GM19240 (cell line): ENCODE data around the gene RIN1.
"Not testable (repeated sequence)": the region's sequence is repeated elsewhere in the genome, so short reads cannot be mapped to it uniquely, and the experiment has no call there.

Experiments used
- DNase-seq: peaks from one replicate; pipeline ENCODE4 v3.0.0; 2011; ENCODE audit warnings: low spot score; ENCODE audit not compliant: insufficient read length

The RIN1 gene

GRCh38 chr11:66336234-66337102 is at the start of gene RIN1:
Gene RIN1, minus strand, starts transcription at chr11:66336434. Its CDS starts 32 bp downstream, at chr11:66336402.
- DNase-seq = peak; percentile 63

- DNase-seq = not testable (repeated sequence)
Observed at GRCh38 chr11:66384316-66384715, 48.1 kb upstream of the RIN1 start.

GRCh38 chr11:66380264-66380663 is 44.0 kb upstream of the RIN1 start:
- DNase-seq = not testable (repeated sequence)

- DNase-seq = not testable (repeated sequence)
Observed at GRCh38 chr11:66373690-66374287, 37.6 kb upstream of the RIN1 start.

GRCh38 chr11:66373265-66373664 is 37.0 kb upstream of the RIN1 start:
- no peak for DNase-seq

- DNase-seq = no peak
Observed at GRCh38 chr11:66371627-66372415, 35.6 kb upstream of the RIN1 start, which contains the start of gene SLC29A2. Gene SLC29A2, minus strand, starts transcription at chr11:66371760. Its CDS starts 169 bp downstream, at chr11:66371591.

GRCh38 chr11:66369073-66369894 is 33.0 kb upstream of the RIN1 start:
- DNase-seq = no peak

- no peak for DNase-seq
Observed at GRCh38 chr11:66368484-66368883, 32.2 kb upstream of the RIN1 start.

GRCh38 chr11:66367561-66368312 is 31.5 kb upstream of the RIN1 start:
- no peak for DNase-seq

GRCh38 chr11:66366844-66367477 is 30.7 kb upstream of the RIN1 start:
- no peak for DNase-seq

GRCh38 chr11:66365711-66366619 is 29.7 kb upstream of the RIN1 start:
- no peak for DNase-seq

- DNase-seq = no peak
Observed at GRCh38 chr11:66365166-66365565, 28.9 kb upstream of the RIN1 start.

GRCh38 chr11:66363805-66364535 is 27.7 kb upstream of the RIN1 start:
- peak; percentile 41 for DNase-seq

GRCh38 chr11:66363187-66363601 is 27.0 kb upstream of the RIN1 start:
- DNase-seq = no peak

GRCh38 chr11:66362481-66363147 is 26.4 kb upstream of the RIN1 start:
- no peak for DNase-seq

GRCh38 chr11:66361502-66361941 is 25.3 kb upstream of the RIN1 start:
- no peak for DNase-seq

GRCh38 chr11:66360406-66361073 is 24.3 kb upstream of the RIN1 start:
- no peak for DNase-seq
